CD4-positive, alpha-beta memory T cell (primary cell): ENCODE results near the gene CACNA2D4. TPM values are rescaled to one million over a fixed set of nuclear protein-coding genes. Genes with fewer than 3 reads are reported as not detected.

Experiments used
- CTCF ChIA-PET: fragments of 350-600 bp; sonication (Branson Sonifier 250); formaldehyde crosslinking; loops from one replicate; lab custom pipeline; 2021; ENCODE audit warnings: inconsistent platforms; ENCODE audit not compliant: partially characterized antibody; lab: Charles Lee
- POLR2A ChIA-PET: fragments of 350-600 bp; sonication (Branson Sonifier 250); formaldehyde crosslinking; loops from one replicate; lab custom pipeline; 2021; ENCODE audit not compliant: partially characterized antibody; lab: Charles Lee
- DNase-seq, 5 donors: peaks; one replicate each; pipeline versions ENCODE4 v3.0.0 to v3.0.0-alpha.2; 2020 to 2022; ENCODE audit warnings: mixed read lengths in 1 of 5
- H3K27ac ChIP-seq: one replicate; pipeline ENCODE4 v1.7.0; 2013; ENCODE audit warnings: low read depth, low read length
- H3K27me3 ChIP-seq: 2 replicates; pipeline ENCODE4 v1.7.0; 2013; ENCODE audit warnings: mild to moderate bottlenecking, low read length, moderate library complexity; ENCODE audit not compliant: insufficient read depth
- H3K36me3 ChIP-seq: 2 replicates; pipeline ENCODE4 v1.7.0; 2013; ENCODE audit warnings: mild to moderate bottlenecking, low read length, moderate library complexity; ENCODE audit not compliant: insufficient read depth
- H3K4me1 ChIP-seq: 2 replicates; pipeline ENCODE4 v1.7.0; 2013; ENCODE audit warnings: mild to moderate bottlenecking, low read length, moderate library complexity; ENCODE audit not compliant: insufficient read depth
- H3K4me3 ChIP-seq, 2 donors: one replicate each; pipeline ENCODE4 v1.7.0; 2013; ENCODE audit warnings: low read length in 2 of 2, mild to moderate bottlenecking in 1 of 2
- H3K9me3 ChIP-seq, 2 donors: one replicate each; pipeline ENCODE4 v1.7.0; 2013; ENCODE audit warnings: low read length in 2 of 2, control low read depth in 1 of 2; ENCODE audit not compliant: control insufficient read depth in 1 of 2
- H3K27ac Mint-ChIP-seq, 7 donors: one replicate each; pipeline ENCODE4 v1.8.0; 2020 to 2021; ENCODE audit warnings: mixed read lengths in 7 of 7, mild to moderate bottlenecking in 6 of 7, inconsistent platforms in 3 of 7, moderate library complexity in 3 of 7
- H3K27me3 Mint-ChIP-seq, 2 donors: one replicate each; pipeline ENCODE4 v1.8.0; 2020 to 2021; ENCODE audit warnings: mixed read lengths in 2 of 2
- H3K36me3 Mint-ChIP-seq, 2 donors: one replicate each; pipeline ENCODE4 v1.8.0; 2020 to 2021; ENCODE audit warnings: mixed read lengths in 2 of 2, inconsistent platforms in 1 of 2, mild to moderate bottlenecking in 1 of 2
- H3K4me1 Mint-ChIP-seq, 4 donors: one replicate each; pipeline ENCODE4 v1.8.0; 2020 to 2021; ENCODE audit warnings: mixed read lengths in 4 of 4, mild to moderate bottlenecking in 1 of 4
- H3K4me3 Mint-ChIP-seq, 8 donors: one replicate each; pipeline ENCODE4 v1.8.0; 2020 to 2021; ENCODE audit warnings: mixed read lengths in 8 of 8, mild to moderate bottlenecking in 7 of 8, moderate library complexity in 6 of 8, inconsistent platforms in 3 of 8
- H3K9me3 Mint-ChIP-seq, 8 donors: one replicate each; pipeline ENCODE4 v1.8.0; 2020 to 2021; ENCODE audit warnings: mixed read lengths in 8 of 8, mild to moderate bottlenecking in 5 of 8, inconsistent platforms in 3 of 8, moderate library complexity in 1 of 8
- intact Hi-C: fragments of 100-400 bp; cut with micrococcal nuclease; formaldehyde crosslinking; loops from one replicate; pipeline ENCODE4 v1.15.1; 2023
- polyA plus RNA-seq, 2 donors: library from polyadenylated mRNA; unstranded; fragments of 300-500 nt; fragmentation: Illumina TruSeq; gene quantifications; one replicate each; pipeline ENCODE4 v1.2.3, GENCODE V29; 2021
- total RNA-seq, 2 experiments: library from RNA; stranded (reverse); gene quantifications; one replicate each; pipeline ENCODE4 v1.2.3, GENCODE V29; 2021

Gene CACNA2D4
- total and polyA plus RNA-seq, 4 experiments from 2014 or later, result 12.4 to 19.2 (median 14.6) TPM

GRCh38 chr12:1777798-1778197 lies 140.7 kb downstream of the CACNA2D4 start:
- CTCF ChIA-PET, result no interaction called here
- no peaks in the 10 kb centered on the region for H3K27me3 Mint-ChIP-seq
- H3K9me3 ChIP-seq, result no peaks in the 10 kb centered on the region
- no peak for DNase-seq
- H3K36me3 Mint-ChIP-seq, result peaks cover 31 to 65% of the 10 kb centered on the region in 2 donors
- peaks cover 7% of the 10 kb centered on the region for H3K36me3 ChIP-seq
- no peaks in the 10 kb centered on the region for H3K27me3 ChIP-seq
- peaks cover 5 to 9% (median 7%) of the 10 kb centered on the region in 4 donors for H3K4me1 Mint-ChIP-seq
- POLR2A ChIA-PET, result no interaction called here
- H3K4me3 Mint-ChIP-seq, result no peak overlapping the region
- intact Hi-C loops, result no loop called here
- H3K4me1 ChIP-seq, result no peaks in the 10 kb centered on the region
- no peak overlapping the region for H3K27ac ChIP-seq
- peak overlapping the region in 1 of 7 donors; percentile 61 for H3K27ac Mint-ChIP-seq
- no peaks in the 10 kb centered on the region for H3K9me3 Mint-ChIP-seq
- no peak overlapping the region for H3K4me3 ChIP-seq

GRCh38 chr12:1776170-1776921 lies 142.1 kb downstream of the CACNA2D4 start:
- peaks cover 33 to 67% of the 10 kb centered on the region in 2 donors for H3K36me3 Mint-ChIP-seq
- H3K27ac Mint-ChIP-seq, result peak overlapping the region in 5 of 7 donors; percentile 4 to 59 (median 32)
- Histone ChIP-seq H3K4me1 (no peaks in the 10 kb centered on the region), H3K27ac (no peak overlapping the region), H3K4me3 (no peak overlapping the region), H3K36me3 (peaks cover 7% of the 10 kb centered on the region), H3K9me3 (no peaks in the 10 kb centered on the region), H3K27me3 (no peaks in the 10 kb centered on the region)
- intact Hi-C loops, result no loop called here
- no peak overlapping the region for H3K4me3 Mint-ChIP-seq
- no peak for DNase-seq
- H3K4me1 Mint-ChIP-seq, result peaks cover 5 to 13% (median 7%) of the 10 kb centered on the region in 4 donors
- POLR2A ChIA-PET, result no interaction called here
- CTCF ChIA-PET, result interaction anchor here (1.0 to 1.2 kb wide), 3 partner anchors 14 to 659 kb away, joined by 3 to 5 read pairs (median 3); no protein-coding TSS in a partner anchor
- H3K27me3 Mint-ChIP-seq, result no peaks in the 10 kb centered on the region
- H3K9me3 Mint-ChIP-seq, result no peaks in the 10 kb centered on the region

- Mint-ChIP-seq H3K4me3 (no peak overlapping the region), H3K9me3 (no peaks in the 10 kb centered on the region), H3K4me1 (peaks cover 5 to 14% (median 7%) of the 10 kb centered on the region in 4 donors), H3K36me3 (peaks cover 24 to 54% of the 10 kb centered on the region in 2 donors), H3K27ac (no peak overlapping the region), H3K27me3 (no peaks in the 10 kb centered on the region)
- DNase-seq, result no peak
- intact Hi-C loops, result no loop called here
- Histone ChIP-seq H3K9me3 (no peaks in the 10 kb centered on the region), H3K36me3 (no peaks in the 10 kb centered on the region), H3K4me1 (no peaks in the 10 kb centered on the region), H3K27ac (no peak overlapping the region), H3K4me3 (no peak overlapping the region), H3K27me3 (no peaks in the 10 kb centered on the region)
- ChIA-PET POLR2A (interaction anchor here (0.7 kb wide), 1 partner anchor 31 kb away, joined by 5 read pairs; no protein-coding TSS in a partner anchor), CTCF (no interaction called here)
These were observed 144.4 kb downstream of the CACNA2D4 start for GRCh38 chr12:1773937-1774655.

- Histone ChIP-seq H3K27ac (no peak overlapping the region), H3K4me3 (no peak overlapping the region), H3K4me1 (no peaks in the 10 kb centered on the region), H3K9me3 (no peaks in the 10 kb centered on the region), H3K27me3 (no peaks in the 10 kb centered on the region), H3K36me3 (no peaks in the 10 kb centered on the region)
- Mint-ChIP-seq H3K4me3 (no peak overlapping the region), H3K27ac (no peak overlapping the region), H3K36me3 (peaks cover 17 to 22% of the 10 kb centered on the region in 2 donors), H3K27me3 (no peaks in the 10 kb centered on the region), H3K4me1 (peaks cover 4 to 21% (median 6%) of the 10 kb centered on the region in 4 donors), H3K9me3 (no peaks in the 10 kb centered on the region)
- intact Hi-C loops, result no loop called here
- POLR2A ChIA-PET, result interaction anchor here (0.9 kb wide), 1 partner anchor 108 kb away, joined by 3 read pairs; no protein-coding TSS in a partner anchor
- CTCF ChIA-PET, result interaction anchor here (0.7 to 0.8 kb wide), 2 partner anchors 170 to 179 kb away, joined by 3 read pairs; no protein-coding TSS in a partner anchor
- no peak for DNase-seq
These were observed 148.5 kb downstream of the CACNA2D4 start for GRCh38 chr12:1769809-1770494.

- Mint-ChIP-seq H3K27me3 (no peaks in the 10 kb centered on the region), H3K9me3 (no peaks in the 10 kb centered on the region), H3K27ac (no peak overlapping the region), H3K36me3 (peaks cover 8 to 13% of the 10 kb centered on the region in 2 donors), H3K4me3 (no peak overlapping the region), H3K4me1 (peaks cover 4 to 21% (median 9%) of the 10 kb centered on the region in 4 donors)
- ChIA-PET POLR2A (no interaction called here), CTCF (interaction anchor here (1.4 kb wide), 1 partner anchor 171 kb away, joined by 3 read pairs; no protein-coding TSS in a partner anchor)
- Histone ChIP-seq H3K4me3 (no peak overlapping the region), H3K4me1 (no peaks in the 10 kb centered on the region), H3K9me3 (no peaks in the 10 kb centered on the region), H3K27ac (no peak overlapping the region), H3K27me3 (no peaks in the 10 kb centered on the region), H3K36me3 (no peaks in the 10 kb centered on the region)
- intact Hi-C loops, result no loop called here
- no peak for DNase-seq
These were observed 149.8 kb downstream of the CACNA2D4 start for GRCh38 chr12:1768615-1769014.

GRCh38 chr12:1767407-1768090 lies 150.9 kb downstream of the CACNA2D4 start:
- peaks cover 4 to 21% (median 12%) of the 10 kb centered on the region in 4 donors for H3K4me1 Mint-ChIP-seq
- Histone ChIP-seq H3K4me1 (no peaks in the 10 kb centered on the region), H3K27ac (no peak overlapping the region), H3K27me3 (no peaks in the 10 kb centered on the region), H3K36me3 (no peaks in the 10 kb centered on the region), H3K4me3 (no peak overlapping the region), H3K9me3 (no peaks in the 10 kb centered on the region)
- CTCF ChIA-PET, result interaction anchor here (0.6 to 1.8 kb wide), 3 partner anchors 69 to 172 kb away, joined by 3 to 4 read pairs (median 4); no protein-coding TSS in a partner anchor
- POLR2A ChIA-PET, result no interaction called here
- no peaks in the 10 kb centered on the region for H3K9me3 Mint-ChIP-seq
- peaks cover 0 to 5% of the 10 kb centered on the region in 2 donors for H3K36me3 Mint-ChIP-seq
- intact Hi-C loops, result no loop called here
- H3K27ac Mint-ChIP-seq, result no peak overlapping the region
- no peak overlapping the region for H3K4me3 Mint-ChIP-seq
- DNase-seq, result no peak
- no peaks in the 10 kb centered on the region for H3K27me3 Mint-ChIP-seq
